GM23338 (cell line): Measurements from ENCODE around the gene MALRD1. TPM values are rescaled to one million over a fixed set of nuclear protein-coding genes. Genes with fewer than 3 reads are reported as not detected.

Experiments used
- ATAC-seq: fragments of 200-7000 bp; cut with Tn5 transposase; 3 replicates; pipeline ENCODE4 v1.9.1; 2020
- DNase-seq: peaks from one replicate; pipeline ENCODE4 v3.0.0-alpha.2; 2015; ENCODE audit warnings: low spot score
- H2AFZ ChIP-seq: fragments of 200-600 bp; sonication (generic); 2 replicates; pipeline ENCODE4 v1.8.0; 2016; ENCODE audit warnings: antibody characterized with exemption, mild to moderate bottlenecking, moderate library complexity
- H3F3A ChIP-seq: fragments of 200-600 bp; sonication (generic); replicated peaks from 2 replicates; pipeline ENCODE4 v1.8.0; 2017; ENCODE audit warnings: antibody characterized with exemption, mixed run types, low read depth
- H3K27ac ChIP-seq: fragments of 200-600 bp; sonication (generic); 2 replicates; pipeline ENCODE4 v1.6.1; 2016; ENCODE audit warnings: low read depth
- H3K27me3 ChIP-seq: fragments of 200-600 bp; sonication (generic); 2 replicates; pipeline ENCODE4 v1.8.0; 2016; ENCODE audit warnings: mild to moderate bottlenecking, mixed run types, moderate library complexity; ENCODE audit not compliant: insufficient read depth
- H3K36me3 ChIP-seq: fragments of 200-600 bp; sonication (generic); 2 replicates; pipeline ENCODE4 v1.8.0; 2016; ENCODE audit warnings: mild to moderate bottlenecking; ENCODE audit not compliant: insufficient read depth
- H3K4me1 ChIP-seq: fragments of 200-600 bp; sonication (generic); 2 replicates; pipeline ENCODE4 v1.8.0; 2016; ENCODE audit warnings: mild to moderate bottlenecking, moderate library complexity; ENCODE audit not compliant: insufficient read depth
- H3K4me2 ChIP-seq: fragments of 200-600 bp; sonication (generic); 2 replicates; pipeline ENCODE4 v1.7.1; 2017; ENCODE audit warnings: mixed run types
- H3K4me3 ChIP-seq: fragments of 200-600 bp; sonication (generic); 2 replicates; pipeline ENCODE4 v1.6.1; 2016; ENCODE audit warnings: mixed run types
- H3K79me2 ChIP-seq: fragments of 200-600 bp; sonication (generic); replicated peaks from 2 replicates; pipeline ENCODE4 v1.8.0; 2017; ENCODE audit warnings: mild to moderate bottlenecking; ENCODE audit not compliant: insufficient read depth
- H3K9me2 ChIP-seq: fragments of 200-600 bp; sonication (generic); 2 replicates; pipeline ENCODE4 v1.8.0; 2017; ENCODE audit not compliant: insufficient read depth
- H4K20me1 ChIP-seq: fragments of 200-600 bp; sonication (generic); replicated peaks from 2 replicates; pipeline ENCODE4 v1.8.0; 2017; ENCODE audit warnings: mild to moderate bottlenecking; ENCODE audit not compliant: insufficient read depth
- H3K27ac Mint-ChIP-seq: 2 replicates; pipeline ENCODE4 v1.8.0; 2020; ENCODE audit warnings: inconsistent platforms, mild to moderate bottlenecking, moderate library complexity, mixed read lengths
- H3K27me3 Mint-ChIP-seq: 3 replicates; pipeline ENCODE4 v1.8.0; 2022; ENCODE audit warnings: low read depth, mild to moderate bottlenecking, moderate library complexity, mixed read lengths, inconsistent platforms; ENCODE audit not compliant: insufficient read depth, poor library complexity
- H3K36me3 Mint-ChIP-seq: 3 replicates; pipeline ENCODE4 v1.8.0; 2021; ENCODE audit warnings: low read depth, mild to moderate bottlenecking, inconsistent platforms, moderate library complexity, mixed read lengths
- H3K4me1 Mint-ChIP-seq: 3 replicates; pipeline ENCODE4 v1.8.0; 2020; ENCODE audit warnings: mild to moderate bottlenecking, inconsistent platforms, mixed read lengths
- H3K4me3 Mint-ChIP-seq: 3 replicates; pipeline ENCODE4 v1.8.0; 2021; ENCODE audit warnings: moderate library complexity, mild to moderate bottlenecking, inconsistent platforms, mixed read lengths
- H3K9me3 Mint-ChIP-seq: 3 replicates; pipeline ENCODE4 v1.8.0; 2020; ENCODE audit warnings: moderate library complexity, mild to moderate bottlenecking, inconsistent platforms, mixed read lengths
- CREB1 ChIP-seq: fragments of 250-450 bp; sonication (Bioruptor Pico); IDR thresholded peaks from 2 replicates; pipeline ENCODE4 v1.5.0; 2020; ENCODE audit warnings: low read depth, mild to moderate bottlenecking, moderate library complexity
- CTCF ChIP-seq, 2 experiments: fragments of 200-600 bp in 1 of 2; sonication (generic) in 1 of 2; conservative IDR thresholded peaks; 2 replicates each; pipeline versions ENCODE4 v1.5.1 to v1.6.1; 2016 to 2017; ENCODE audit warnings: antibody characterized with exemption in 2 of 2, low read depth in 2 of 2, mild to moderate bottlenecking in 2 of 2, moderate library complexity in 1 of 2
- ETS1 ChIP-seq: IDR thresholded peaks from 2 replicates; pipeline ENCODE4 v1.6.1; 2016; ENCODE audit warnings: antibody characterized with exemption
- EZH2 ChIP-seq: fragments of 200-600 bp; sonication (generic); IDR thresholded peaks from one replicate; pipeline ENCODE4 v1.8.0; 2017; ENCODE audit warnings: antibody characterized with exemption, mild to moderate bottlenecking, low read depth; ENCODE audit not compliant: unreplicated experiment
- EZH2phosphoT487 ChIP-seq: fragments of 200-600 bp; sonication (generic); IDR thresholded peaks from one replicate; pipeline ENCODE4 v1.8.1; 2018; ENCODE audit warnings: antibody characterized with exemption; ENCODE audit not compliant: unreplicated experiment
- JUNB ChIP-seq: IDR thresholded peaks from one replicate; pipeline ENCODE4 v1.6.1; 2016; ENCODE audit warnings: antibody characterized with exemption; ENCODE audit not compliant: unreplicated experiment
- NANOG ChIP-seq: IDR thresholded peaks from 2 replicates; pipeline ENCODE4 v1.6.1; 2016; ENCODE audit warnings: antibody characterized with exemption, borderline replicate concordance
- POLR2AphosphoS5 ChIP-seq: IDR thresholded peaks from 2 replicates; pipeline ENCODE4 v1.6.1; 2016; ENCODE audit warnings: antibody characterized with exemption, low read depth
- STAT1 ChIP-seq: IDR thresholded peaks from one replicate; pipeline ENCODE4 v1.6.1; 2016; ENCODE audit warnings: antibody characterized with exemption; ENCODE audit not compliant: unreplicated experiment
- ZNF114 ChIP-seq: fragments of 250-450 bp; sonication (Bioruptor Pico); IDR thresholded peaks from 2 replicates; pipeline ENCODE4 v1.5.0; 2020; ENCODE audit warnings: mild to moderate bottlenecking, moderate library complexity
- ZNF331 ChIP-seq: fragments of 250-450 bp; sonication (Bioruptor Pico); IDR thresholded peaks from 2 replicates; pipeline ENCODE4 v1.5.0; 2020; ENCODE audit warnings: low read depth, mild to moderate bottlenecking, moderate library complexity
- ZNF462 ChIP-seq: fragments of 250-450 bp; sonication (Bioruptor Pico); IDR thresholded peaks from 2 replicates; pipeline ENCODE4 v1.5.0; 2020; ENCODE audit warnings: mild to moderate bottlenecking, moderate library complexity
- polyA plus RNA-seq: library from polyadenylated mRNA; unstranded; fragments of >200 nt; fragmentation: Nextera tagmentation; extraction: Ambion mirVana; gene quantifications from 2 replicates; pipeline ENCODE4 v1.2.1, GENCODE V29; 2016
- total RNA-seq: library from RNA; depleted of rRNA; stranded (reverse); fragments of >200 nt; shearing (Covaris generic); gene quantifications from 2 replicates; pipeline ENCODE4 v1.2.3, GENCODE V29; 2014
- TF ChIP-seq, protein P1 (sequence below): IDR thresholded peaks from one replicate; pipeline ENCODE4 v1.6.1; 2018; ENCODE audit warnings: antibody characterized with exemption; ENCODE audit not compliant: unreplicated experiment

The MALRD1 gene
- total and polyA plus RNA-seq, 2 experiments from 2014 or later = 0.42 to 1.9 TPM

DNA sequence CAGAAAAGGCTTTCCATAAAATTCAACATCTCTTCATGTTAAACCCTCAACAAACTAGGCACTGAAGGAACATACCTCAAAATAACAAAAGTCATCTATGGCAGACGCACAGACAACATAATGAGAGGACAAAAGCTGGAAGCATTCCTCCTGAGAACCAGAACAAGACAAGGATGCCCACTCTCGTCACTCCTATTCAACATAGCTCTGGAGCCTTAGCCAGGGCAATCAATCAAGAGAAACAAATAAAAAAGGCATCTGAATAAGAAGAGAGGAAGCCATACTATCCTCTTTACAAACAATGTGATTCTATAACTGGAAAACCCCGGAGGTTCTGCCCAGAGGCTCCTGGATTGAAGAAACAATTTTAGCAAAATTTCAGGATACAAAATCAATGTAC, 251.0 kb downstream of the MALRD1 start:
- Mint-ChIP-seq H3K36me3 (no peaks in the 10 kb centered on the region), H3K4me1 (peaks cover 6% of the 10 kb centered on the region; the same call in 2 of the 3 replicates), H3K9me3 (no peaks in the 10 kb centered on the region), H3K4me3 (no peak overlapping the region), H3K27me3 (no peaks in the 10 kb centered on the region), H3K27ac (no peak overlapping the region)
- H3K79me2 ChIP-seq = no peaks in the 10 kb centered on the region
- no peak overlapping the region for H3K27ac ChIP-seq
- ATAC-seq = no peak
- no peaks in the 10 kb centered on the region for H3K36me3 ChIP-seq
- no peak overlapping the region for H2AFZ ChIP-seq
- TF ChIP-seq, protein P1, sequence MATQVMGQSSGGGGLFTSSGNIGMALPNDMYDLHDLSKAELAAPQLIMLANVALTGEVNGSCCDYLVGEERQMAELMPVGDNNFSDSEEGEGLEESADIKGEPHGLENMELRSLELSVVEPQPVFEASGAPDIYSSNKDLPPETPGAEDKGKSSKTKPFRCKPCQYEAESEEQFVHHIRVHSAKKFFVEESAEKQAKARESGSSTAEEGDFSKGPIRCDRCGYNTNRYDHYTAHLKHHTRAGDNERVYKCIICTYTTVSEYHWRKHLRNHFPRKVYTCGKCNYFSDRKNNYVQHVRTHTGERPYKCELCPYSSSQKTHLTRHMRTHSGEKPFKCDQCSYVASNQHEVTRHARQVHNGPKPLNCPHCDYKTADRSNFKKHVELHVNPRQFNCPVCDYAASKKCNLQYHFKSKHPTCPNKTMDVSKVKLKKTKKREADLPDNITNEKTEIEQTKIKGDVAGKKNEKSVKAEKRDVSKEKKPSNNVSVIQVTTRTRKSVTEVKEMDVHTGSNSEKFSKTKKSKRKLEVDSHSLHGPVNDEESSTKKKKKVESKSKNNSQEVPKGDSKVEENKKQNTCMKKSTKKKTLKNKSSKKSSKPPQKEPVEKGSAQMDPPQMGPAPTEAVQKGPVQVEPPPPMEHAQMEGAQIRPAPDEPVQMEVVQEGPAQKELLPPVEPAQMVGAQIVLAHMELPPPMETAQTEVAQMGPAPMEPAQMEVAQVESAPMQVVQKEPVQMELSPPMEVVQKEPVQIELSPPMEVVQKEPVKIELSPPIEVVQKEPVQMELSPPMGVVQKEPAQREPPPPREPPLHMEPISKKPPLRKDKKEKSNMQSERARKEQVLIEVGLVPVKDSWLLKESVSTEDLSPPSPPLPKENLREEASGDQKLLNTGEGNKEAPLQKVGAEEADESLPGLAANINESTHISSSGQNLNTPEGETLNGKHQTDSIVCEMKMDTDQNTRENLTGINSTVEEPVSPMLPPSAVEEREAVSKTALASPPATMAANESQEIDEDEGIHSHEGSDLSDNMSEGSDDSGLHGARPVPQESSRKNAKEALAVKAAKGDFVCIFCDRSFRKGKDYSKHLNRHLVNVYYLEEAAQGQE = no peak
- no peak for TF ChIP-seq POLR2AphosphoS5
- TF ChIP-seq EZH2 = no peak
- no peak for TF ChIP-seq ZNF331 (CRISPR knock-in tag)
- TF ChIP-seq EZH2phosphoT487 = no peak
- TF ChIP-seq JUNB = no peak
- TF ChIP-seq CREB1 (CRISPR knock-in tag) = no peak
- TF ChIP-seq ZNF114 (CRISPR knock-in tag) = no peak
- TF ChIP-seq NANOG = no peak
- TF ChIP-seq ZNF462 (CRISPR knock-in tag) = no peak
- TF ChIP-seq ETS1 = no peak
- TF ChIP-seq STAT1 = no peak
- no peak for TF ChIP-seq CTCF (conservative IDR thresholded peaks at IDR 0.05; ENCODE audit: low read depth in 2 of 2)
- H3F3A ChIP-seq = no peaks in the 10 kb centered on the region
- peaks cover 6% of the 10 kb centered on the region for H3K4me1 ChIP-seq
- H3K27me3 ChIP-seq = no peaks in the 10 kb centered on the region
- H3K9me2 ChIP-seq = no peaks in the 10 kb centered on the region
- DNase-seq = no peak
- H4K20me1 ChIP-seq = no peaks in the 10 kb centered on the region
- H3K4me3 ChIP-seq = no peak overlapping the region
- no peak overlapping the region for H3K4me2 ChIP-seq
